Measurements from ENCODE around the gene APC2. TPM values are rescaled to one million over a fixed set of nuclear protein-coding genes. Genes with fewer than 3 reads are reported as not detected.
"Not testable (repeated sequence)": the region's sequence is repeated elsewhere in the genome, so short reads cannot be mapped to it uniquely, and the experiment has no call there.

APC2 gene
- total and polyA plus RNA-seq, 9 donors: under 0.01 to 0.28 (median 0.11) TPM; not detected in 1

DNA sequence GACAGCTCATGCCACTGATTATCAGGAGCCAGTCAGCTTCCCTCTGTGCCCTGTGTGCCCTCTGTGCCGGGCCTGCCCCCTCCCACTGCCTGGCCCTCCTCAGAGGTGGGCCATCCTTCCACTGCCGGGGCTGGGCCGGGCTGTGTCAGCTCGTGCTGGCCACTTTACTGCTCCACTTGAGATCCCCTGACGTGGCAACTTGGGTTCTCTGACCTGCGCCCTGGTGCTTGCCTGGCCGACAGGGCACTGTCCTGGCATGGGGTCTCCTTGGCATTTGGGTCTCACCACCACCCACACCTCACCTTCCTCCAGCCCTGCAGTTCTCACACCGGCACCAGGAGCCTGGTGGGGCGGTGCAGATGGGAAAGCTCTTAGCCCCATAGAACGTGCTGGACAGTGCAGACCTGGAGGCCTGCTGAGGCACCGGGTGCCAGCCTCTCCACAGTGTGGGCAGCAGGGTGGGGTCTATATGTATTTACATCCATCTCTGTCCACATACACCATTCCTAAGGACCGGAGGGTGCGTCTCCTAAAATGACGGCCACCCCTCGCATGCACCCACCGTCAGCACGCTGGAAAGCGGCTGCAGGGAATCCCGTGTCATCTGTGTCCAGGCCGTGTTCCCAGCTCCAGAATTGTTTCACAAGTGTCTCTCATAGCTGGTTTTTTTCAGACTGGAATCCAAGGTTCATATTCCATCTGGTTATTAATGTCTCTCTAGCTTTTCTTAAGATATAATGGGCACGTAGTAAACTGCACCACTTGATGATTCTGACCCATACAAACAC lies 30.8 kb upstream of the APC2 start:
- Histone ChIP-seq H3K4me3 (no peak overlapping the region), H3K27me3 (no peaks in the 10 kb centered on the region), H3K4me1 (ENCODE audit: insufficient read depth) (peaks cover 27% of the 10 kb centered on the region), H3K36me3 (no peaks in the 10 kb centered on the region), H3K27ac (peak overlapping the region in 1 of 2 donors; percentile 68), H3K9me3 (no peaks in the 10 kb centered on the region)
- no peak for DNase-seq
- TF ChIP-seq EP300 (IDR thresholded peaks at IDR 0.05): no peak
- TF ChIP-seq POLR2A (IDR thresholded peaks at IDR 0.05): no peak
- TF ChIP-seq, protein P1, sequence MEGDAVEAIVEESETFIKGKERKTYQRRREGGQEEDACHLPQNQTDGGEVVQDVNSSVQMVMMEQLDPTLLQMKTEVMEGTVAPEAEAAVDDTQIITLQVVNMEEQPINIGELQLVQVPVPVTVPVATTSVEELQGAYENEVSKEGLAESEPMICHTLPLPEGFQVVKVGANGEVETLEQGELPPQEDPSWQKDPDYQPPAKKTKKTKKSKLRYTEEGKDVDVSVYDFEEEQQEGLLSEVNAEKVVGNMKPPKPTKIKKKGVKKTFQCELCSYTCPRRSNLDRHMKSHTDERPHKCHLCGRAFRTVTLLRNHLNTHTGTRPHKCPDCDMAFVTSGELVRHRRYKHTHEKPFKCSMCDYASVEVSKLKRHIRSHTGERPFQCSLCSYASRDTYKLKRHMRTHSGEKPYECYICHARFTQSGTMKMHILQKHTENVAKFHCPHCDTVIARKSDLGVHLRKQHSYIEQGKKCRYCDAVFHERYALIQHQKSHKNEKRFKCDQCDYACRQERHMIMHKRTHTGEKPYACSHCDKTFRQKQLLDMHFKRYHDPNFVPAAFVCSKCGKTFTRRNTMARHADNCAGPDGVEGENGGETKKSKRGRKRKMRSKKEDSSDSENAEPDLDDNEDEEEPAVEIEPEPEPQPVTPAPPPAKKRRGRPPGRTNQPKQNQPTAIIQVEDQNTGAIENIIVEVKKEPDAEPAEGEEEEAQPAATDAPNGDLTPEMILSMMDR (IDR thresholded peaks at IDR 0.05): no peak
- intact Hi-C loops (cut with DNase I): loop anchor here in 1 of 4 donors (2.0 kb wide), 1 partner anchor 18 kb away; no protein-coding TSS in a partner anchor
- 87 to 88% (median 88%) methylated on average over 21 of the region's 21 CpGs for WGBS, 3 donors

DNA sequence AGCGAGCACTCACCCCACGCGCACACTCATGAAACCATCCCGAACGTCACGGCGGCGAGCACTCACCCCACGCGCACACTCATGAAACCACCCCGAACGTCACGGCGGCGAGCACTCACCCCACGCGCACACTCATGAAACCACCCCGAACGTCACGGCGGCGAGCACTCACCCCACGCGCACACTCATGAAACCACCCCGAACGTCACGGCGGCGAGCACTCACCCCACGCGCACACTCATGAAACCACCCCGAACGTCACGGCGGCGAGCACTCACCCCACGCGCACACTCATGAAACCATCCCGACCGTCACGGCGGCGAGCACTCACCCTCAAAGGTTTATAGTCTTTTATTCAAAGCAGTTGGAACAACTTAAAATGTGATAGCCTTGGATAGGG lies 29.8 kb upstream of the APC2 start:
- H3K27me3 ChIP-seq; DNase-seq; H3K36me3 ChIP-seq; intact Hi-C loops (cut with DNase I); H3K4me3 ChIP-seq; H3K9me3 ChIP-seq; H3K27ac ChIP-seq: not testable (repeated sequence)
- 90 to 92% (median 91%) methylated on average over 14 to 31 of the region's 43 CpGs for WGBS, 3 donors
- H3K4me1 ChIP-seq (ENCODE audit: insufficient read depth): peaks cover 23% of the 10 kb centered on the region

DNA sequence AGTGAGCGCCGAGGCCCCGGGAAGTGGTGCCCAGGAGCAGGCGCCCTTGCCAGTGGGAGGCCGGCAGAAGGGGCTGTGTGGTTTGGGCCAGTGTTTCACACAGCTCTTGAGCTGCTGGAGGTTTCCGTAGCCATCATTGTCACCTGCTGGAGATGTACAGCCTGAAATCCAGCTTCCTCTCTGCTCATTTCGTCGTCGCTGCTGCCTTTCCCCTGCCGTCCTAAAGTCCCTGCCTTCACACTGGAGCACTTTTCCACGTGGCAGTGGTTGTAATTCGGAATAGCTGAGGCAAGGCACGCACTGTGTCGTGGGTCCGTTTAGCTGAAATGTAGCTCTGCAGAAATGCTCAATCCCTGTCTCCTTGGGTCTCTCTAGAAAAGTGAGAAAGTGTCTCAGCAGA lies 29.3 kb upstream of the APC2 start:
- Histone ChIP-seq H3K4me1 (ENCODE audit: insufficient read depth) (peaks cover 23% of the 10 kb centered on the region), H3K36me3 (no peaks in the 10 kb centered on the region)
- no peak for DNase-seq

DNA sequence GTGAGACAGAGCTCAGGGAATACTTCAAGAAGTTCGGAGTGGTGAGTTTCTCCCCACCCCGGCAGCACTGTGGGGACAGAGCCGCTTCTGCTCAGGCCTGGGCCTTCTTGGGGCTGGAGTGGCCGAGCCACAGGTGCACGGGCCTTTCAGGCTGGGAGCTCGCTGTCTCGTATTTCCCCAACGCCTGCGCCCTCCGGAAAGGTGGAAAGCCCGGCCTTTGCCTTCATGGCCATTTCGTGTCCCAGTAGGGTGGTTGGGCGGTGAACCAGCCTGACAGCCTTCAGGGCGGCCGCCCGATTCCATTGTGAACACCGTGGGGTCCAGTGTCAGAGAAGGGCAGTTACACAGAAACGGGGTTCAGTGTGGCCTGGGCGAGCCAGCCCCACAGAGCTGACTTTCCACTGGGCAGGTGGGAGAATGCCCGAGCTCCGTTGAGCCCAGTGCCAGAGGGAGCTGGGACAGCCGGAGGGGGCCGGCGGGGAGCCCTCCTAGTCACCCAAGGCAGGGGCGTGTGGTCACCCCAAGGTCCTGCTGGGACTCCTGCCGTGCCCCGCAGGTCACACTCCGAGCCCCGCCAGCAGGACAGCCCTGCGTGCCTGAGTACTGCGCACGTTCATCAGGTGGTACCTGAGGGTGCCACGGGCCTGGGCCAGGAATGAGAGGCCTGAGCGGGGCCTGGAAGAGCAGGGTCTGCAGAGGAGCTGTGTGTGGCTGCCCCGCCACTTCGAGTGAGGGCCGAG lies 28.5 kb upstream of the APC2 start:
- Histone ChIP-seq H3K4me1 (ENCODE audit: insufficient read depth) (peaks cover 17% of the 10 kb centered on the region), H3K36me3 (no peaks in the 10 kb centered on the region), H3K4me3 (no peak overlapping the region), H3K27me3 (no peaks in the 10 kb centered on the region), H3K27ac (no peak overlapping the region), H3K9me3 (no peaks in the 10 kb centered on the region)
- intact Hi-C loops (cut with DNase I): no loop called here
- TF ChIP-seq POLR2A (IDR thresholded peaks at IDR 0.05) (no peak), EP300 (IDR thresholded peaks at IDR 0.05) (no peak)
- TF ChIP-seq, protein P1 (IDR thresholded peaks at IDR 0.05): no peak
- 84 to 92% (median 88%) methylated on average over 28 to 37 of the region's 37 CpGs for WGBS, 3 donors
- no peak for DNase-seq

More for the DNA sequence above, 29.3 kb upstream of the APC2 start:
- TF ChIP-seq POLR2A (IDR thresholded peaks at IDR 0.05) (no peak), EP300 (IDR thresholded peaks at IDR 0.05) (no peak)
- TF ChIP-seq, protein P1 (IDR thresholded peaks at IDR 0.05): no peak
- no peak overlapping the region for H3K4me3 ChIP-seq
- H3K27ac ChIP-seq: no peak overlapping the region
- no peaks in the 10 kb centered on the region for H3K27me3 ChIP-seq
- WGBS, 3 donors: 90 to 91% (median 90%) methylated on average over 15 of the region's 15 CpGs
- intact Hi-C loops (cut with DNase I): no loop called here
- no peaks in the 10 kb centered on the region for H3K9me3 ChIP-seq

DNA sequence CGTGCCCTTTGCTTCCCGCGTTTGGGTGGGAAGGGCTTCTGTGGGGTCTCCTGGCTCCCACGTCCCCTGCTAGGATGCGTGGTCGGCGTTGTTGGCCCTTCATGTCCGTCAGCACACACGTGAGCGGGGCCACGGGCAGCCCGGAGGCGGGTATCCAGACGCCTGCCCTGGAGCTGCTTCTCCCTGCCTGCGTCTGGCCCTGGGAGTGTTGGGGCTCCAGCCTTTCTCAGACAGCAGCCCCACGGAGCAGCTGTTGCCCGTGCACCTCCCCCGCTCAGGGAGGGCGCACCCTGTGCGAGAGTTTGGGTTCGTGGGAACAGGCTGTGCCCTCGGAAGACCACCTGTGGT lies 28.0 kb upstream of the APC2 start:
- Histone ChIP-seq H3K9me3 (no peaks in the 10 kb centered on the region), H3K27me3 (no peaks in the 10 kb centered on the region), H3K4me1 (ENCODE audit: insufficient read depth) (peaks cover 12% of the 10 kb centered on the region), H3K36me3 (no peaks in the 10 kb centered on the region), H3K27ac (no peak overlapping the region), H3K4me3 (no peak overlapping the region)
- TF ChIP-seq, protein P1 (IDR thresholded peaks at IDR 0.05): no peak
- no peak for TF ChIP-seq POLR2A (IDR thresholded peaks at IDR 0.05)
- no peak for TF ChIP-seq EP300 (IDR thresholded peaks at IDR 0.05)
- peak in 1 of 5 donors; percentile 70 for DNase-seq
- intact Hi-C loops (cut with DNase I): no loop called here
- WGBS, 3 donors: 54 to 71% (median 58%) methylated on average over 22 of the region's 22 CpGs

Measured in ovary (tissue), 9 donors.